Neutrophil (primary cell): ENCODE data around the gene SLC22A14.

Experiments
- H3K27ac ChIP-seq: fragments of 200-600 bp; sonication (generic); 2 replicates; pipeline ENCODE4 v1.5.1; 2016; ENCODE audit warnings: mild to moderate bottlenecking, moderate library complexity
- H3K27me3 ChIP-seq: fragments of 200-600 bp; sonication (generic); 2 replicates; pipeline ENCODE4 v1.6.0; 2016; ENCODE audit warnings: mild to moderate bottlenecking
- H3K36me3 ChIP-seq: fragments of 200-600 bp; sonication (generic); 2 replicates; pipeline ENCODE4 v1.5.1; 2017
- H3K4me1 ChIP-seq, 2 experiments: fragments of 200-600 bp in 1 of 2; sonication (generic) in 1 of 2; 1 replicate in 1 of 2; 2 replicates in 1 of 2; pipeline versions ENCODE4 v1.5.1 to v1.6.1; 2013 to 2016; ENCODE audit warnings: low read depth in 1 of 2, low read length in 1 of 2, mild to moderate bottlenecking in 1 of 2, moderate library complexity in 1 of 2; ENCODE audit not compliant: control insufficient read depth in 1 of 2, insufficient read depth in 1 of 2
- H3K4me3 ChIP-seq, 2 experiments: fragments of 200-600 bp in 1 of 2; sonication (generic) in 1 of 2; 1 replicate in 1 of 2; 2 replicates in 1 of 2; pipeline ENCODE4 v1.5.1; 2013 to 2016; ENCODE audit warnings: low read depth in 1 of 2, low read length in 1 of 2, mild to moderate bottlenecking in 1 of 2, moderate library complexity in 1 of 2
- H3K9me3 ChIP-seq: fragments of 200-600 bp; sonication (generic); 2 replicates; pipeline ENCODE4 v1.5.1; 2016
- CTCF ChIP-seq: fragments of 200-600 bp; sonication (generic); IDR thresholded peaks from 2 replicates; pipeline ENCODE4 v1.5.1; 2016; ENCODE audit warnings: antibody characterized with exemption

SLC22A14 gene

GRCh38 chr3:38311476-38311875, 29.4 kb downstream of the SLC22A14 start:
- Histone ChIP-seq H3K27me3 (no peaks in the 10 kb centered on the region), H3K27ac (peak overlapping the region; percentile 64), H3K4me1 (peaks cover 26 to 39% of the 10 kb centered on the region in 2 experiments), H3K9me3 (no peaks in the 10 kb centered on the region), H3K4me3 (no peak overlapping the region), H3K36me3 (no peaks in the 10 kb centered on the region)
- TF ChIP-seq CTCF, result no peak

- no peaks in the 10 kb centered on the region for H3K9me3 ChIP-seq
- peak overlapping the region; percentile 64 for H3K27ac ChIP-seq
- no peaks in the 10 kb centered on the region for H3K27me3 ChIP-seq
- no peak for TF ChIP-seq CTCF
- no peaks in the 10 kb centered on the region for H3K36me3 ChIP-seq
- H3K4me1 ChIP-seq, result peaks cover 31 to 43% of the 10 kb centered on the region in 2 experiments
- no peak overlapping the region for H3K4me3 ChIP-seq
Measured at GRCh38 chr3:38311941-38312340, 29.8 kb downstream of the SLC22A14 start.

DNA sequence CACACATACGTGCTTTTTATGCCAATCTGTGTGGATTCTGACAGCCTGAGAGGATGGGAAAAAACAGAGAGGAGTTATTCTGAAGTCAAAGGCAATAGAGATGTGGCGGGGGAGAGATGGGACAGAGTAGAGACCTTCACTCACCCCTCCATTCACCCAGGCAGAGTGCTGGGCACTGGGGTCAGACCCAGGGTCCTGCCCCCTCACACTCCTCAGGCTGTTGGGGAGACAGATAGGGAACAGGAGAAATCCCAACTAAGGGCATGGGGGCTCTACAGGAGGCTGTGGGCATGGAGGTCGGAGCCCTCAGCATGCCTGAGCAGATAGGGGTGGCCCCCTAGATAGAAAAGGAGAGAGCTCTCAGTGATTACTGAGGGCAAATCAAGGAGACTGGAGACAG, 30.3 kb downstream of the SLC22A14 start:
- Histone ChIP-seq H3K9me3 (no peaks in the 10 kb centered on the region), H3K27ac (peak overlapping the region; percentile 64), H3K4me1 (peaks cover 35 to 47% of the 10 kb centered on the region in 2 experiments), H3K36me3 (no peaks in the 10 kb centered on the region), H3K27me3 (no peaks in the 10 kb centered on the region), H3K4me3 (no peak overlapping the region)
- TF ChIP-seq CTCF, result no peak

DNA sequence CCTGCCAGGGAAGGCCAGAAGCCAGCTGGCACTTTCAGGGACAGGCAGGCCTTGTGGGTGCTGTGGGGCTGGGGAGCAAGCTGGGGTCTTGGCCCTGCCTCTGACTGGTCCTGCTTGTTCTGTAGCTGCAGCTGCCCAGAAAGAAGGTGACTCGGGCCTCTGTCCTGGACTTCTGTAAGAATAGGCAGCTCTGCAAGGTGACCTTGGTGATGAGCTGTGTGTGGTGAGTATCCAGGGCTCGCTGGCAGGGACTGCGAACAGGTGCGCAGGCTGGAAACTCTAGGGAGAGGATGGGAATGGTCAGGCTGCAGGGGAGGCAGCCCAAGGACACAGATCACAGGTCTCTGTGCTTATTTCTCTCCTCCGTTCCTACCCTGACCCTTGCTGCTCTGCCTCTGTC, 31.2 kb downstream of the SLC22A14 start:
- TF ChIP-seq CTCF, result no peak

DNA sequence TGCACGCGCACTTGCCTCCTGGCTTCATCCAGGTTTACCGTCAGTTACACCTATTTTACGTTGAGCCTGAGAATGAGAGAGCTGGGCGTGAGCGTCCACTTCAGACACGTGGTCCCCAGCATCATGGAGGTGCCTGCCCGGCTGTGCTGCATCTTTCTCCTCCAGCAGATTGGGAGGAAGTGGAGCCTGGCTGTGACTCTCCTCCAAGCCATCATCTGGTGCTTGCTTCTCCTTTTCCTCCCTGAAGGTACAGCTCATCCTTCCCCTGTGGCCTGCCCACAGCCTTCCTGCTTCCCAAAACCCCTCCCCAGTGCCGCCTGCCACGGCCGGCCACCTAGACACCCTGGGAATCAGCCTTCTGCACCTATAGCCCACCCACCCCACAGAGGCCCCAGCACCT, 31.6 kb downstream of the SLC22A14 start:
- no peaks in the 10 kb centered on the region for H3K9me3 ChIP-seq
- no peak overlapping the region for H3K27ac ChIP-seq
- no peak overlapping the region for H3K4me3 ChIP-seq
- H3K27me3 ChIP-seq, result no peaks in the 10 kb centered on the region
- H3K36me3 ChIP-seq, result no peaks in the 10 kb centered on the region
- H3K4me1 ChIP-seq, result peaks cover 43 to 59% of the 10 kb centered on the region in 2 experiments
- TF ChIP-seq CTCF, result no peak

More for the DNA sequence above, 31.2 kb downstream of the SLC22A14 start:
- H3K36me3 ChIP-seq, result no peaks in the 10 kb centered on the region
- H3K27me3 ChIP-seq, result no peaks in the 10 kb centered on the region
- H3K4me3 ChIP-seq, result no peak overlapping the region
- H3K27ac ChIP-seq, result no peak overlapping the region
- no peaks in the 10 kb centered on the region for H3K9me3 ChIP-seq
- peaks cover 43 to 57% of the 10 kb centered on the region in 2 experiments for H3K4me1 ChIP-seq
